ENCODE measurements around the gene EGFL8.

Gene EGFL8

GRCh38 chr6:32204268-32204715 is 39.9 kb downstream of the EGFL8 start:
- no peak for TF ChIP-seq FOXM1 (IDR thresholded peaks at IDR 0.05; ENCODE audit: borderline replicate concordance, low read depth)
- no peak for TF ChIP-seq REST (IDR thresholded peaks at IDR 0.05; ENCODE audit: low read depth)
- no peak for TF ChIP-seq TAF1 (IDR thresholded peaks at IDR 0.05; ENCODE audit: low read depth)

- TF ChIP-seq EP300 (IDR thresholded peaks at IDR 0.05; ENCODE audit: borderline replicate concordance), result no peak
- TF ChIP-seq NFIC (IDR thresholded peaks at IDR 0.05), result no peak
- TF ChIP-seq RAD21 (IDR thresholded peaks at IDR 0.05; ENCODE audit: low read depth), result no peak
- no peak for TF ChIP-seq FOXM1 (IDR thresholded peaks at IDR 0.05; ENCODE audit: borderline replicate concordance, low read depth)
- TF ChIP-seq MAX (IDR thresholded peaks at IDR 0.05), result no peak
- no peak for TF ChIP-seq CEBPB (IDR thresholded peaks at IDR 0.05)
- TF ChIP-seq CREB1 (IDR thresholded peaks at IDR 0.05; ENCODE audit: low read depth), result no peak
- no peak for TF ChIP-seq TCF12 (IDR thresholded peaks at IDR 0.05; ENCODE audit: low read depth)
- no peak for TF ChIP-seq REST (IDR thresholded peaks at IDR 0.05; ENCODE audit: low read depth)
- TF ChIP-seq EGR1 (IDR thresholded peaks at IDR 0.05), result no peak
- TF ChIP-seq TEAD4 (IDR thresholded peaks at IDR 0.05), result no peak
- TF ChIP-seq ZBTB7A (IDR thresholded peaks at IDR 0.05; ENCODE audit: low read depth), result no peak
- TF ChIP-seq USF1 (IDR thresholded peaks at IDR 0.05), result no peak
- no peak for TF ChIP-seq YY1 (IDR thresholded peaks at IDR 0.05; ENCODE audit: low read depth)
- no peak for TF ChIP-seq TAF1 (IDR thresholded peaks at IDR 0.05; ENCODE audit: low read depth)
Measured at GRCh38 chr6:32208996-32209395, 44.6 kb downstream of the EGFL8 start.

GRCh38 chr6:32210191-32210601 is 45.8 kb downstream of the EGFL8 start:
- no peak for TF ChIP-seq TAF1 (IDR thresholded peaks at IDR 0.05; ENCODE audit: low read depth)
- no peak for TF ChIP-seq EP300 (IDR thresholded peaks at IDR 0.05; ENCODE audit: borderline replicate concordance)
- TF ChIP-seq CREB1 (IDR thresholded peaks at IDR 0.05; ENCODE audit: low read depth), result no peak
- TF ChIP-seq ZBTB7A (IDR thresholded peaks at IDR 0.05; ENCODE audit: low read depth), result no peak

GRCh38 chr6:32212076-32212760 is 47.8 kb downstream of the EGFL8 start:
- TF ChIP-seq CEBPB (IDR thresholded peaks at IDR 0.05) (peak; percentile 14; the same call in 1 of the 2 replicates), REST (IDR thresholded peaks at IDR 0.05; ENCODE audit: low read depth) (no peak)

GRCh38 chr6:32213649-32214048 is 49.3 kb downstream of the EGFL8 start:
- TF ChIP-seq CEBPB (IDR thresholded peaks at IDR 0.05), result no peak
- no peak for TF ChIP-seq TEAD4 (IDR thresholded peaks at IDR 0.05)
- TF ChIP-seq USF1 (IDR thresholded peaks at IDR 0.05), result no peak
- TF ChIP-seq MAX (IDR thresholded peaks at IDR 0.05), result no peak
- no peak for TF ChIP-seq RAD21 (IDR thresholded peaks at IDR 0.05; ENCODE audit: low read depth)
- TF ChIP-seq FOXM1 (IDR thresholded peaks at IDR 0.05; ENCODE audit: borderline replicate concordance, low read depth), result no peak
- no peak for TF ChIP-seq EP300 (IDR thresholded peaks at IDR 0.05; ENCODE audit: borderline replicate concordance)
- TF ChIP-seq REST (IDR thresholded peaks at IDR 0.05; ENCODE audit: low read depth), result no peak
- TF ChIP-seq TCF12 (IDR thresholded peaks at IDR 0.05; ENCODE audit: low read depth), result no peak
- no peak for TF ChIP-seq CREB1 (IDR thresholded peaks at IDR 0.05; ENCODE audit: low read depth)
- TF ChIP-seq TAF1 (IDR thresholded peaks at IDR 0.05; ENCODE audit: low read depth), result no peak
- no peak for TF ChIP-seq NFIC (IDR thresholded peaks at IDR 0.05)
- TF ChIP-seq YY1 (IDR thresholded peaks at IDR 0.05; ENCODE audit: low read depth), result no peak
